Hematopoietic multipotent progenitor cell (in vitro differentiated cells): Measurements from ENCODE around the gene ATAD5. TPM values are rescaled to one million over a fixed set of nuclear protein-coding genes. Genes with fewer than 3 reads are reported as not detected.
"Not testable (repeated sequence)": the region's sequence is repeated elsewhere in the genome, so short reads cannot be mapped to it uniquely, and the experiment has no call there.

ENCODE experiments used
- DNase-seq, 3 donors: peaks; one replicate each; pipeline ENCODE4 v3.0.0-alpha.2; 2011 to 2015; ENCODE audit warnings: low read depth in 2 of 3, low spot score in 2 of 3
- total RNA-seq: library from RNA; depleted of rRNA; stranded (reverse); fragments of >200 nt; gene quantifications from one replicate; pipeline ENCODE4 v1.2.3, GENCODE V29; 2012

ATAD5 gene
- total RNA-seq, 1 donor, result 1.9 TPM

- DNase-seq, result not testable (repeated sequence)
These were observed 78.4 kb downstream of the ATAD5 start for GRCh38 chr17:30910151-30910550.

GRCh38 chr17:30913955-30914354, 82.2 kb downstream of the ATAD5 start:
- no peak for DNase-seq

- no peak for DNase-seq
These were observed 84.3 kb downstream of the ATAD5 start for GRCh38 chr17:30915833-30916611.

GRCh38 chr17:30917050-30917449, 85.3 kb downstream of the ATAD5 start:
- DNase-seq, result no peak

- no peak for DNase-seq
These were observed 88.5 kb downstream of the ATAD5 start for GRCh38 chr17:30920282-30920681.

GRCh38 chr17:30920683-30921543, 89.1 kb downstream of the ATAD5 start:
- DNase-seq, result no peak

GRCh38 chr17:30921544-30922196, 89.9 kb downstream of the ATAD5 start, which contains the start of gene ADAP2:
Gene ADAP2 (plus strand): TSS chr17:30921945. CDS start chr17:30922015, 70 bp downstream.
- DNase-seq, result peak in 1 of 3 donors; percentile 32

- DNase-seq, result peak in 1 of 3 donors; percentile 31
These were observed 90.7 kb downstream of the ATAD5 start for GRCh38 chr17:30922235-30923030.

GRCh38 chr17:30924341-30924740, 92.6 kb downstream of the ATAD5 start:
- DNase-seq, result peak in 1 of 3 donors; percentile 15

- DNase-seq, result no peak
These were observed 94.8 kb downstream of the ATAD5 start for GRCh38 chr17:30926516-30926915.

GRCh38 chr17:30927756-30928155, 96.0 kb downstream of the ATAD5 start:
- no peak for DNase-seq

GRCh38 chr17:30928584-30928983, 96.8 kb downstream of the ATAD5 start:
- no peak for DNase-seq

- no peak for DNase-seq
These were observed 97.4 kb downstream of the ATAD5 start for GRCh38 chr17:30929081-30929633.

- DNase-seq, result not testable (repeated sequence)
These were observed 98.1 kb downstream of the ATAD5 start for GRCh38 chr17:30929861-30930260.

GRCh38 chr17:30930495-30930894, 98.7 kb downstream of the ATAD5 start:
- no peak for DNase-seq

GRCh38 chr17:30931582-30931981, 99.8 kb downstream of the ATAD5 start:
- DNase-seq, result not testable (repeated sequence)

GRCh38 chr17:30933966-30934365, 102.2 kb downstream of the ATAD5 start:
- peak in 1 of 3 donors; percentile 21 for DNase-seq

- no peak for DNase-seq
These were observed 107.4 kb downstream of the ATAD5 start for GRCh38 chr17:30939051-30939689.

GRCh38 chr17:30942308-30943079, 110.7 kb downstream of the ATAD5 start:
- no peak for DNase-seq
